ENCODE measurements around the gene SELENOV. TPM values are rescaled to one million over a fixed set of nuclear protein-coding genes. Genes with fewer than 3 reads are reported as not detected.

The SELENOV gene
- total RNA-seq, 1 donor from 2014 or later = 2.9 TPM

DNA sequence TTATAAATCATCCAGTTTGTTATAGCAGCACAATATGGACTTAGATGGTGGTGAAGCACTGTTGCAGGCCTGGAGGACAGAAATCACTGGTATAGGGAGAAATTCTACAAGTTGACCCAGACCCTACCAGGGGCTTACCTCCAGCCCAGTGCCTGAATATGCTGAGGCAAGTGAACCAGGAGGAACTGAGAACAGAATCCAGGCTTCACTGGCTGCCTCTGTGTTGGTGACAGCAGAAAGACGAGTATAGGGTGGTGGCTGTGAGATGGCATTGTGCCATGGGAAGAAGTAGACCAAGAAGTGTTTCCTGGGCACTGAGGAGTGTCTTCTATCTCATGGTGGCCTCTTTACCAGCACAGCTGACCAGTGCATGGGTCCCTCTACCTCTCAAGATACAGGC lies 40.9 kb downstream of the SELENOV start:
- no peaks in the 10 kb centered on the region for H3K27me3 Mint-ChIP-seq (ENCODE audit: unreplicated experiment)
- TF ChIP-seq, protein P1, sequence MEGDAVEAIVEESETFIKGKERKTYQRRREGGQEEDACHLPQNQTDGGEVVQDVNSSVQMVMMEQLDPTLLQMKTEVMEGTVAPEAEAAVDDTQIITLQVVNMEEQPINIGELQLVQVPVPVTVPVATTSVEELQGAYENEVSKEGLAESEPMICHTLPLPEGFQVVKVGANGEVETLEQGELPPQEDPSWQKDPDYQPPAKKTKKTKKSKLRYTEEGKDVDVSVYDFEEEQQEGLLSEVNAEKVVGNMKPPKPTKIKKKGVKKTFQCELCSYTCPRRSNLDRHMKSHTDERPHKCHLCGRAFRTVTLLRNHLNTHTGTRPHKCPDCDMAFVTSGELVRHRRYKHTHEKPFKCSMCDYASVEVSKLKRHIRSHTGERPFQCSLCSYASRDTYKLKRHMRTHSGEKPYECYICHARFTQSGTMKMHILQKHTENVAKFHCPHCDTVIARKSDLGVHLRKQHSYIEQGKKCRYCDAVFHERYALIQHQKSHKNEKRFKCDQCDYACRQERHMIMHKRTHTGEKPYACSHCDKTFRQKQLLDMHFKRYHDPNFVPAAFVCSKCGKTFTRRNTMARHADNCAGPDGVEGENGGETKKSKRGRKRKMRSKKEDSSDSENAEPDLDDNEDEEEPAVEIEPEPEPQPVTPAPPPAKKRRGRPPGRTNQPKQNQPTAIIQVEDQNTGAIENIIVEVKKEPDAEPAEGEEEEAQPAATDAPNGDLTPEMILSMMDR (IDR thresholded peaks at IDR 0.05; ENCODE audit: unreplicated experiment) = no peak
- no peaks in the 10 kb centered on the region for H3K36me3 Mint-ChIP-seq (ENCODE audit: low read depth, unreplicated experiment)
- H3K9me3 Mint-ChIP-seq (ENCODE audit: unreplicated experiment) = no peaks in the 10 kb centered on the region
- DNase-seq (ENCODE audit: low spot score) = no peak
- no peaks in the 10 kb centered on the region for H3K4me1 Mint-ChIP-seq (ENCODE audit: unreplicated experiment)
- H3K27ac Mint-ChIP-seq (ENCODE audit: unreplicated experiment) = no peak overlapping the region
- no peak overlapping the region for H3K4me3 Mint-ChIP-seq (ENCODE audit: unreplicated experiment)

DNA sequence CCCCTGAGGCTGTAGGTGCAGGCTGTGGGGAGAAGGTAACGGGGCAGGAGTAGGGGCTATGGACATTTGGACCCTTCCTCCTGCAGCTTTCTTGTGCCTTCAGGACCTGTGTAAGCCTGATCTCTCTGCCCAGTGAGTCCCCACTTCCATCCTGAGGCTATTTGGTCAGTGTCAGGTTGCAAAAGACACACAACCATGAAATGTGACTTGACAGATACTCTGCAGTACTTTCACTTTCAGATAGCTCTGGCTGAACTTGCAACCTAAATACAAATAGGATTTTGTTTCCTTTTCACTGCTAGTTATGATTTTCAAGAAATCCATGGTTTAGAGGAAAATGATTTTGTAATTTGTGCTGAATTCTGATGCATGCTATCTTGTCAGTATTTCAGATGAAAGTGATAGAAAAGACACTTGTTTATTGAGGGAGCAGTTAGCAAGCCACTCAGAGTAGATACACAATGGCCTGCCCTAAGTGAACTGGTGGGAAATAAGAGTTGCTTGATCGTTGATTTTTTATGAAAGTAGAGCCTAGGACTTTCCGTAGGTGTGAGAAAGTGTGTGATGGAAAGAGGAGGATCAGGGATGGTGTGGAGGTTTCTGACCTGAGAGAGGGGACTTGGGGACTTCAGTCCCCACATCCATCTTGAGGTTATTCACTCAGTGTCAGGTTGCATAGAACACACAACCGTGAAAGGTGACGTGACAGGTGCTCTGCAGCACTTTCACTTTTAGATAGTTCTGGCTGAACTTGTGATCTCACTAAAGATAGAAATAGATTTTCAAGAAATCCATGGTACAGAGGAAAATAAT lies 43.1 kb downstream of the SELENOV start:
- no peak for DNase-seq (ENCODE audit: low spot score)
- Mint-ChIP-seq H3K27ac (ENCODE audit: unreplicated experiment) (no peak overlapping the region), H3K27me3 (ENCODE audit: unreplicated experiment) (no peaks in the 10 kb centered on the region), H3K4me1 (ENCODE audit: unreplicated experiment) (no peaks in the 10 kb centered on the region), H3K4me3 (ENCODE audit: unreplicated experiment) (no peak overlapping the region), H3K9me3 (ENCODE audit: unreplicated experiment) (no peaks in the 10 kb centered on the region), H3K36me3 (ENCODE audit: low read depth, unreplicated experiment) (no peaks in the 10 kb centered on the region)
- TF ChIP-seq, protein P1 (IDR thresholded peaks at IDR 0.05; ENCODE audit: unreplicated experiment) = no peak

DNA sequence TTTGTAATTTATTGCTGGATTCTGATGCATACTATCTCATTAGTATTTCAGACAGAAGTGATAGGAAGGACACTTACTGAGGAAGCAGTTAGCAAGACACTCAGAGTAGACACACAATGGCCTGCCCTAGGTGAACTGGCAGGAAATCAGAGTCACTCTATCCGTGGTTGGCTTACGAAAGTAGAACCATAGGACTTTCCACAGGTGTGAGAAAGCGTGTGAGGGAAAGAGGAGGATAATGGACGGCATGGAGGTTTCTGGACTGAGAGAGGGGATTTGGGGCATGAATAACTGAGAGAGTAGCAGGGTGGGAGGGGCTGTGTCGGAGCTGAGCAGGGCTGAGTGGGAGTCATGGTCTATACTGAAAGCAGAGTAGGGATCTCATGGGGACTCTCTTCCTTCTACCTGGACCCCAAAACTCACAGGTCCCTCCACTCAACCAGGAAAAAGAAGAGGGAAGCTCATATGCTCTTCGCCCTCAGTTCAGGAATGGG lies 43.7 kb downstream of the SELENOV start:
- no peaks in the 10 kb centered on the region for H3K27me3 Mint-ChIP-seq (ENCODE audit: unreplicated experiment)
- no peak for DNase-seq (ENCODE audit: low spot score)
- H3K27ac Mint-ChIP-seq (ENCODE audit: unreplicated experiment) = no peak overlapping the region
- H3K9me3 Mint-ChIP-seq (ENCODE audit: unreplicated experiment) = no peaks in the 10 kb centered on the region
- TF ChIP-seq, protein P1 (IDR thresholded peaks at IDR 0.05; ENCODE audit: unreplicated experiment) = no peak
- H3K4me1 Mint-ChIP-seq (ENCODE audit: unreplicated experiment) = no peaks in the 10 kb centered on the region
- H3K4me3 Mint-ChIP-seq (ENCODE audit: unreplicated experiment) = no peak overlapping the region
- no peaks in the 10 kb centered on the region for H3K36me3 Mint-ChIP-seq (ENCODE audit: low read depth, unreplicated experiment)

DNA sequence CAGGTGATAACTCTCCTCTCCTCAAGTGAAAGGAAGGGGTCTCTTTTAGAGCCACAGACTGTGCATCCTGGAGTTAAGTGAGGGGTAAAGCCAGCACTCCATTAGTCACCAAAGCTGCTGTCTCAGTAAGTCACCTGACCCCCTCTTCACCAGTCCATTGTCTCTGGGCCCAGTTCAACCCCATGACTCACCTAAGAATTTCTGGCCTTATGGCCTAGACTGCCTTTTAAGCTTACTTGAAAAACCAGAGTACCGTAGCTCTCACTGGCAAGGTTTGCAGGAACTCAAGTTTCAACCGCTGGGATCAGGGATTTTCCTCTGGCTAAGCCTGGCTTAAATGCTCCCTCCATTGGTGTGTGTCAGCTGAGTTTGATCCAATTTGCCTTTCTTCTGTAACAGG lies 48.5 kb downstream of the SELENOV start:
- Mint-ChIP-seq H3K36me3 (ENCODE audit: low read depth, unreplicated experiment) (no peaks in the 10 kb centered on the region), H3K9me3 (ENCODE audit: unreplicated experiment) (no peaks in the 10 kb centered on the region), H3K4me3 (ENCODE audit: unreplicated experiment) (no peak overlapping the region), H3K4me1 (ENCODE audit: unreplicated experiment) (no peaks in the 10 kb centered on the region), H3K27me3 (ENCODE audit: unreplicated experiment) (no peaks in the 10 kb centered on the region), H3K27ac (ENCODE audit: unreplicated experiment) (no peak overlapping the region)
- TF ChIP-seq, protein P1 (IDR thresholded peaks at IDR 0.05; ENCODE audit: unreplicated experiment) = no peak
- DNase-seq (ENCODE audit: low spot score) = no peak

DNA sequence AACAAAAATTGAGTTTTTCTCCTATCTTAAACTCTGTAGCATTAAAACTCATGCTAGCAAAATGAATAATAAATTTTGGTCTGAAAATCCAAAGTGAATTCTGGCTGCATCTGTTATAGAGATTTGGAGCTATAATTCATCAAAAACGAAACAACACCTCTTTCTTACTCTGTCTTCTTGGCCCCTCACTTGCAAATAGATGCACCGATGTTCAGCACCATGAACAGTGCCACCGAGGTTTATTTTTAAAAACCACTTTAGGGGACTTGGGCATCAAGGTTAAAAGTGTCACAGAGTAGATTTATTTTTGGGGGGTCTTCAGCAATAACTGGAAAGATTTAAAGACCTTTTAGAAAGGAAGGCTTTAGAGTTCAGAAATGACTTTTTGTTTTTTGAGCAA lies 51.1 kb downstream of the SELENOV start:
- Mint-ChIP-seq H3K36me3 (ENCODE audit: low read depth, unreplicated experiment) (no peaks in the 10 kb centered on the region), H3K9me3 (ENCODE audit: unreplicated experiment) (no peaks in the 10 kb centered on the region), H3K4me3 (ENCODE audit: unreplicated experiment) (no peak overlapping the region), H3K4me1 (ENCODE audit: unreplicated experiment) (no peaks in the 10 kb centered on the region), H3K27ac (ENCODE audit: unreplicated experiment) (no peak overlapping the region), H3K27me3 (ENCODE audit: unreplicated experiment) (no peaks in the 10 kb centered on the region)
- TF ChIP-seq, protein P1 (IDR thresholded peaks at IDR 0.05; ENCODE audit: unreplicated experiment) = no peak
- DNase-seq (ENCODE audit: low spot score) = no peak

Data from endothelial cell (in vitro differentiated cells).